Naive thymus-derived CD8-positive, alpha-beta T cell (primary cell): ENCODE data around the gene TTN. TPM values are rescaled to one million over a fixed set of nuclear protein-coding genes. Genes with fewer than 3 reads are reported as not detected.
"Not testable (repeated sequence)": the region's sequence is repeated elsewhere in the genome, so short reads cannot be mapped to it uniquely, and the experiment has no call there.

Experiments used
- ATAC-seq, 2 donors: fragments of 150-1000 bp; cut with Tn5 transposase in 1 of 2; sonication (Bioruptor Pico), chemical (Tn5 transposase) in 1 of 2; 1 replicate in 1 of 2; 2 replicates in 1 of 2; pipeline ENCODE4 v1.10.0; 2021; ENCODE audit warnings: mild to moderate bottlenecking in 2 of 2, moderate library complexity in 2 of 2
- POLR2A ChIA-PET: fragments of 350-600 bp; sonication (Branson Sonifier 250); formaldehyde crosslinking; loops from one replicate; lab custom pipeline; 2021; ENCODE audit warnings: antibody characterized with exemption; lab: Charles Lee
- DNase-seq, 10 donors: peaks; one replicate each; pipeline versions ENCODE4 v3.0.0 to v3.0.0-alpha.2; 2020 to 2022
- H3K27ac Mint-ChIP-seq, 10 donors: one replicate each; pipeline ENCODE4 v1.8.0; 2020 to 2022; ENCODE audit warnings: mild to moderate bottlenecking in 10 of 10, mixed read lengths in 10 of 10, moderate library complexity in 4 of 10, inconsistent platforms in 1 of 10
- H3K27me3 Mint-ChIP-seq, 5 donors: one replicate each; pipeline ENCODE4 v1.8.0; 2021 to 2022; ENCODE audit warnings: mixed read lengths in 5 of 5
- H3K36me3 Mint-ChIP-seq, 3 donors: one replicate each; pipeline ENCODE4 v1.8.0; 2020 to 2022; ENCODE audit warnings: mixed read lengths in 3 of 3, mild to moderate bottlenecking in 2 of 3, inconsistent platforms in 1 of 3
- H3K4me1 Mint-ChIP-seq, 4 donors: one replicate each; pipeline ENCODE4 v1.8.0; 2021 to 2022; ENCODE audit warnings: mixed read lengths in 4 of 4
- H3K4me3 Mint-ChIP-seq, 10 donors: one replicate each; pipeline ENCODE4 v1.8.0; 2020 to 2022; ENCODE audit warnings: mild to moderate bottlenecking in 10 of 10, mixed read lengths in 10 of 10, moderate library complexity in 6 of 10, inconsistent platforms in 1 of 10
- H3K9me3 Mint-ChIP-seq, 9 donors: one replicate each; pipeline ENCODE4 v1.8.0; 2020 to 2022; ENCODE audit warnings: mixed read lengths in 9 of 9, mild to moderate bottlenecking in 3 of 9, inconsistent platforms in 1 of 9, moderate library complexity in 1 of 9
- polyA plus RNA-seq, 3 donors: library from polyadenylated mRNA; unstranded; fragments of 300-500 nt; fragmentation: Illumina TruSeq; gene quantifications; one replicate each; pipeline ENCODE4 v1.2.3, GENCODE V29; 2021
- total RNA-seq, 8 experiments: library from RNA in 2 of 8; stranded (reverse) in 2 of 8; gene quantifications; one replicate each; pipeline ENCODE4 v1.2.3 and lab custom pipeline; 2021 to 2026

Gene TTN
- total and polyA plus RNA-seq, 5 experiments from 2014 or later: 0.40 to 28.1 (median 5.7) TPM

GRCh38 chr2:178531168-178531567 lies 276.1 kb downstream of the TTN start:
- POLR2A ChIA-PET: no interaction called here
- Mint-ChIP-seq H3K27me3 (no peaks in the 10 kb centered on the region), H3K36me3 (peaks cover 27 to 78% (median 70%) of the 10 kb centered on the region in 3 donors), H3K9me3 (peaks cover 0 to 5% (median 0%) of the 10 kb centered on the region in 9 donors), H3K4me1 (peaks cover 5 to 30% (median 21%) of the 10 kb centered on the region in 4 donors), H3K4me3 (peak overlapping the region in 1 of 10 donors; percentile 1), H3K27ac (no peak overlapping the region)
- no peak for DNase-seq
- ATAC-seq: no peak

GRCh38 chr2:178530625-178531142 lies 276.5 kb downstream of the TTN start:
- Mint-ChIP-seq H3K4me1 (peaks cover 7 to 34% (median 25%) of the 10 kb centered on the region in 4 donors), H3K27me3 (no peaks in the 10 kb centered on the region), H3K27ac (no peak overlapping the region), H3K36me3 (peaks cover 27 to 78% (median 65%) of the 10 kb centered on the region in 3 donors), H3K4me3 (peak overlapping the region in 1 of 10 donors; percentile 1), H3K9me3 (peaks cover 0 to 5% (median 0%) of the 10 kb centered on the region in 9 donors)
- POLR2A ChIA-PET: no interaction called here
- ATAC-seq: no peak
- DNase-seq: no peak

- Mint-ChIP-seq H3K27ac (no peak overlapping the region), H3K36me3 (peaks cover 27 to 77% (median 61%) of the 10 kb centered on the region in 3 donors), H3K9me3 (peaks cover 0 to 5% (median 0%) of the 10 kb centered on the region in 9 donors), H3K27me3 (no peaks in the 10 kb centered on the region), H3K4me3 (no peak overlapping the region), H3K4me1 (peaks cover 9 to 38% (median 28%) of the 10 kb centered on the region in 4 donors)
- DNase-seq (no peak), ATAC-seq (no peak)
- POLR2A ChIA-PET: no interaction called here
Observed at GRCh38 chr2:178530131-178530530, 277.1 kb downstream of the TTN start.

GRCh38 chr2:178529194-178529593 lies 278.0 kb downstream of the TTN start:
- H3K36me3 Mint-ChIP-seq: peaks cover 19 to 68% (median 52%) of the 10 kb centered on the region in 3 donors
- peak overlapping the region in 1 of 10 donors; percentile 5 for H3K27ac Mint-ChIP-seq

GRCh38 chr2:178528647-178529046 lies 278.6 kb downstream of the TTN start:
- Mint-ChIP-seq H3K4me1 (peaks cover 5 to 45% (median 37%) of the 10 kb centered on the region in 4 donors), H3K36me3 (peaks cover 15 to 62% (median 46%) of the 10 kb centered on the region in 3 donors), H3K27me3 (no peaks in the 10 kb centered on the region), H3K27ac (no peak overlapping the region), H3K9me3 (peaks cover 0 to 4% (median 0%) of the 10 kb centered on the region in 9 donors), H3K4me3 (no peak overlapping the region)
- DNase-seq: no peak
- POLR2A ChIA-PET: no interaction called here
- ATAC-seq: no peak

More at GRCh38 chr2:178529194-178529593, 278.0 kb downstream of the TTN start:
- ATAC-seq: no peak
- Mint-ChIP-seq H3K4me1 (peaks cover 6 to 43% (median 32%) of the 10 kb centered on the region in 4 donors), H3K4me3 (no peak overlapping the region), H3K9me3 (peaks cover 0 to 4% (median 0%) of the 10 kb centered on the region in 9 donors), H3K27me3 (no peaks in the 10 kb centered on the region)
- POLR2A ChIA-PET: no interaction called here
- no peak for DNase-seq

GRCh38 chr2:178527592-178527991 lies 279.6 kb downstream of the TTN start:
- Mint-ChIP-seq H3K36me3 (peaks cover 13 to 53% (median 37%) of the 10 kb centered on the region in 3 donors), H3K4me1 (peaks cover 10 to 55% (median 47%) of the 10 kb centered on the region in 4 donors), H3K27ac (peak overlapping the region in 2 of 10 donors; percentile 31 to 43), H3K4me3 (no peak overlapping the region), H3K27me3 (no peaks in the 10 kb centered on the region), H3K9me3 (peaks cover 0 to 6% (median 2%) of the 10 kb centered on the region in 9 donors)
- POLR2A ChIA-PET: no interaction called here
- ATAC-seq (no peak), DNase-seq (no peak)

- H3K36me3 Mint-ChIP-seq: peaks cover 9 to 39% (median 24%) of the 10 kb centered on the region in 3 donors
- no peak for ATAC-seq
- peak overlapping the region in 2 of 10 donors; percentile 7 to 13 for H3K27ac Mint-ChIP-seq
- no peak overlapping the region for H3K4me3 Mint-ChIP-seq
- DNase-seq: no peak
- H3K9me3 Mint-ChIP-seq: peaks cover 0 to 11% (median 2%) of the 10 kb centered on the region in 9 donors
- H3K27me3 Mint-ChIP-seq: no peaks in the 10 kb centered on the region
- peaks cover 11 to 54% (median 45%) of the 10 kb centered on the region in 4 donors for H3K4me1 Mint-ChIP-seq
- POLR2A ChIA-PET: no interaction called here
Observed at GRCh38 chr2:178526256-178526655, 281.0 kb downstream of the TTN start.

GRCh38 chr2:178525460-178525859 lies 281.8 kb downstream of the TTN start:
- ATAC-seq, POLR2A ChIA-PET, H3K27me3 Mint-ChIP-seq, DNase-seq: not testable (repeated sequence)
- peaks cover 0 to 11% (median 0%) of the 10 kb centered on the region in 9 donors for H3K9me3 Mint-ChIP-seq
- H3K36me3 Mint-ChIP-seq: peaks cover 5 to 33% (median 17%) of the 10 kb centered on the region in 3 donors
- H3K4me3 Mint-ChIP-seq: peak overlapping the region in 6 of 10 donors; percentile 1 to 55 (median 21)
- H3K4me1 Mint-ChIP-seq: peaks cover 11 to 48% (median 42%) of the 10 kb centered on the region in 4 donors
- peak overlapping the region in 6 of 10 donors; percentile 7 to 71 (median 38) for H3K27ac Mint-ChIP-seq

GRCh38 chr2:178525010-178525409 lies 282.2 kb downstream of the TTN start:
- not testable (repeated sequence) for H3K27me3 Mint-ChIP-seq, H3K27ac Mint-ChIP-seq, DNase-seq, ATAC-seq
- peaks cover 11 to 45% (median 40%) of the 10 kb centered on the region in 4 donors for H3K4me1 Mint-ChIP-seq
- peaks cover 0 to 11% (median 0%) of the 10 kb centered on the region in 9 donors for H3K9me3 Mint-ChIP-seq
- peaks cover 5 to 31% (median 17%) of the 10 kb centered on the region in 3 donors for H3K36me3 Mint-ChIP-seq
- peak overlapping the region in 1 of 10 donors; percentile 60 for H3K4me3 Mint-ChIP-seq
- POLR2A ChIA-PET: interaction anchor here (2.9 kb wide), 1 partner anchor 75 kb away, joined by 18 read pairs; the partner anchor contains the start of genes PJVK and PRKRA

- peak overlapping the region; percentile 70 to 96 (median 93) for H3K27ac Mint-ChIP-seq
- no peak for DNase-seq
- ATAC-seq: peak; percentile 10 to 11
- POLR2A ChIA-PET: interaction anchor here (1.9 to 2.9 kb wide), 2 partner anchors 44 to 74 kb away, joined by 7 to 18 read pairs; partner anchors contain the start of genes PJVK and PRKRA
- peaks cover 11 to 42% (median 38%) of the 10 kb centered on the region in 4 donors for H3K4me1 Mint-ChIP-seq
- peaks cover 0 to 11% (median 0%) of the 10 kb centered on the region in 9 donors for H3K9me3 Mint-ChIP-seq
- peaks cover 5 to 25% (median 12%) of the 10 kb centered on the region in 3 donors for H3K36me3 Mint-ChIP-seq
- no peaks in the 10 kb centered on the region for H3K27me3 Mint-ChIP-seq
- peak overlapping the region; percentile 90 to 97 (median 93) for H3K4me3 Mint-ChIP-seq
Observed at GRCh38 chr2:178523596-178524134, 283.6 kb downstream of the TTN start.

GRCh38 chr2:178522950-178523595 lies 284.1 kb downstream of the TTN start:
- ATAC-seq: peak; percentile 98
- H3K27ac Mint-ChIP-seq: peak overlapping the region; percentile 70 to 96 (median 93)
- H3K27me3 Mint-ChIP-seq: no peaks in the 10 kb centered on the region
- POLR2A ChIA-PET: interaction anchor here (1.9 to 2.9 kb wide), 2 partner anchors 44 to 73 kb away, joined by 7 to 18 read pairs; partner anchors contain the start of genes PJVK and PRKRA
- peak; percentile 61 to 91 (median 80) for DNase-seq
- H3K9me3 Mint-ChIP-seq: peaks cover 0 to 11% (median 0%) of the 10 kb centered on the region in 9 donors
- peaks cover 11 to 40% (median 36%) of the 10 kb centered on the region in 4 donors for H3K4me1 Mint-ChIP-seq
- H3K36me3 Mint-ChIP-seq: peaks cover 5 to 25% (median 7%) of the 10 kb centered on the region in 3 donors
- H3K4me3 Mint-ChIP-seq: peak overlapping the region; percentile 90 to 97 (median 93)
